Measurements from ENCODE around the gene FBXW7. TPM values are rescaled to one million over a fixed set of nuclear protein-coding genes. Genes with fewer than 3 reads are reported as not detected.

FBXW7 gene
- polyA plus RNA-seq, 2 of the 4 experiments (the other 2 are of a cell fraction): 7.2 to 12.5 TPM

GRCh38 chr4:152534541-152535359, 1.1 kb downstream of the FBXW7 start:
- CTCF ChIA-PET: interaction anchor here (0.9 to 1.0 kb wide), 2 partner anchors 30 to 34 kb away, joined by 3 read pairs; no protein-coding TSS in a partner anchor
- peak overlapping the region; percentile 85 for H3K4me2 ChIP-seq
- DNase-seq (ENCODE audit: low read depth in 1 of 2, low spot score in 1 of 2) (no peak), ATAC-seq (no peak), FAIRE-seq (no peak)
- peak overlapping the region; percentile 78 to 96 for H3K27ac ChIP-seq
- no peak for TF ChIP-seq NFE2L2 (conservative IDR thresholded peaks at IDR 0.05; ENCODE audit: low read length)
- no peak for TF ChIP-seq ELK1 (IDR thresholded peaks at IDR 0.05; ENCODE audit: low read depth, low read length)
- TF ChIP-seq CEBPB (IDR thresholded peaks at IDR 0.05): no peak
- TF ChIP-seq BHLHE40 (IDR thresholded peaks at IDR 0.05; ENCODE audit: low read depth, low read length): no peak
- no peak for TF ChIP-seq HOXA7 (CRISPR knock-in tag; IDR thresholded peaks at IDR 0.05)
- no peak for TF ChIP-seq ZSCAN20 (CRISPR knock-in tag; IDR thresholded peaks at IDR 0.05)
- TF ChIP-seq JUN (IDR thresholded peaks at IDR 0.05): no peak
- H3K9me3 ChIP-seq: no peaks in the 10 kb centered on the region
- H3K4me3 ChIP-seq: peak overlapping the region; percentile 93
- WGBS (ENCODE audit: missing lambda C conversion rate): 5% methylated on average over 28 of the region's 45 CpGs
- POLR2A ChIA-PET: no interaction called here
- H3K4me1 ChIP-seq: peaks cover 19% of the 10 kb centered on the region

GRCh38 chr4:152531479-152531878, 4.4 kb downstream of the FBXW7 start:
- no peak for ATAC-seq

GRCh38 chr4:152530600-152530999, 5.3 kb downstream of the FBXW7 start:
- Histone ChIP-seq H3K27ac (no peak overlapping the region), H3K4me3 (no peak overlapping the region), H3K4me2 (no peak overlapping the region), H3K4me1 (peaks cover 11% of the 10 kb centered on the region; the same call in 1 of the 3 replicates), H3K9me3 (no peaks in the 10 kb centered on the region)
- FAIRE-seq: no peak
- ATAC-seq: no peak
- no peak for DNase-seq (ENCODE audit: low read depth in 1 of 2, low spot score in 1 of 2)
- POLR2A ChIA-PET: no interaction called here
- no peak for TF ChIP-seq CHD4 (IDR thresholded peaks at IDR 0.05; ENCODE audit: borderline replicate concordance)
- no peak for TF ChIP-seq CTCF (IDR thresholded peaks at IDR 0.05)
- CTCF ChIA-PET: no interaction called here
- WGBS (ENCODE audit: missing lambda C conversion rate): 83% methylated on average over 2 of the region's 2 CpGs

More at GRCh38 chr4:152531479-152531878, 4.4 kb downstream of the FBXW7 start:
- no peaks in the 10 kb centered on the region for H3K9me3 ChIP-seq
- FAIRE-seq (no peak), DNase-seq (ENCODE audit: low read depth in 1 of 2, low spot score in 1 of 2) (no peak)
- CTCF ChIA-PET: no interaction called here
- TF ChIP-seq SREBF2 (IDR thresholded peaks at IDR 0.05): no peak
- 84% methylated on average over 3 of the region's 3 CpGs for WGBS (ENCODE audit: missing lambda C conversion rate)
- H3K27ac ChIP-seq: no peak overlapping the region
- peaks cover 11% of the 10 kb centered on the region; the same call in 1 of the 3 replicates for H3K4me1 ChIP-seq
- H3K4me3 ChIP-seq: no peak overlapping the region
- H3K4me2 ChIP-seq: no peak overlapping the region
- POLR2A ChIA-PET: no interaction called here

GRCh38 chr4:152529880-152530279, 6.0 kb downstream of the FBXW7 start:
- ATAC-seq: no peak
- Histone ChIP-seq H3K4me3 (no peak overlapping the region), H3K9me3 (no peaks in the 10 kb centered on the region), H3K4me1 (peaks cover 11% of the 10 kb centered on the region; the same call in 1 of the 3 replicates), H3K27ac (no peak overlapping the region), H3K4me2 (no peak overlapping the region)
- no peak for DNase-seq (ENCODE audit: low read depth in 1 of 2, low spot score in 1 of 2)
- 93% methylated on average over 8 of the region's 8 CpGs for WGBS (ENCODE audit: missing lambda C conversion rate)
- FAIRE-seq: no peak
- POLR2A ChIA-PET: no interaction called here
- CTCF ChIA-PET: no interaction called here
- TF ChIP-seq PBX3 (IDR thresholded peaks at IDR 0.05) (no peak), HOXA7 (CRISPR knock-in tag; IDR thresholded peaks at IDR 0.05) (no peak), TFCP2L1 (CRISPR knock-in tag; IDR thresholded peaks at IDR 0.05) (no peak), POLR2AphosphoS2 (conservative IDR thresholded peaks at IDR 0.05; ENCODE audit: low read length) (no peak), RFX5 (IDR thresholded peaks at IDR 0.05) (no peak), HES2 (IDR thresholded peaks at IDR 0.05) (no peak), CHD2 (IDR thresholded peaks at IDR 0.05; ENCODE audit: low read length, partially characterized antibody) (no peak)

Measured in A549 (cell line).